IMR-90 (cell line): ENCODE measurements around the gene LRRC2.

Source experiments
- CTCF ChIP-seq: conservative IDR thresholded peaks from 2 replicates; pipeline ENCODE4 v1.5.1; 2012; ENCODE audit warnings: mild to moderate bottlenecking, low read depth, low read length, improper control_type of control experiment
- MAFK ChIP-seq: IDR thresholded peaks from 2 replicates; pipeline ENCODE4 v1.6.1; 2012; ENCODE audit warnings: low read depth, low read length, improper control_type of control experiment
- POLR2A ChIP-seq: IDR thresholded peaks from 2 replicates; pipeline ENCODE4 v1.6.1; 2012; ENCODE audit warnings: mild to moderate bottlenecking, low read depth, low read length
- SMC3 ChIP-seq: fragments of 150-350 bp; IDR thresholded peaks from 2 replicates; pipeline ENCODE4 v1.6.1; 2016; ENCODE audit warnings: low read depth, mild to moderate bottlenecking, antibody characterized with exemption, low read length, moderate library complexity

GRCh38 chr3:46537316-46537715 lies 28.8 kb downstream of the LRRC2 start:
- no peak for TF ChIP-seq CTCF
- no peak for TF ChIP-seq POLR2A
- no peak for TF ChIP-seq SMC3
- TF ChIP-seq MAFK: no peak
